ENCODE data around the gene STRIP2.
"Not testable (repeated sequence)": the region's sequence is repeated elsewhere in the genome, so short reads cannot be mapped to it uniquely, and the experiment has no call there.

Gene STRIP2, protein sequence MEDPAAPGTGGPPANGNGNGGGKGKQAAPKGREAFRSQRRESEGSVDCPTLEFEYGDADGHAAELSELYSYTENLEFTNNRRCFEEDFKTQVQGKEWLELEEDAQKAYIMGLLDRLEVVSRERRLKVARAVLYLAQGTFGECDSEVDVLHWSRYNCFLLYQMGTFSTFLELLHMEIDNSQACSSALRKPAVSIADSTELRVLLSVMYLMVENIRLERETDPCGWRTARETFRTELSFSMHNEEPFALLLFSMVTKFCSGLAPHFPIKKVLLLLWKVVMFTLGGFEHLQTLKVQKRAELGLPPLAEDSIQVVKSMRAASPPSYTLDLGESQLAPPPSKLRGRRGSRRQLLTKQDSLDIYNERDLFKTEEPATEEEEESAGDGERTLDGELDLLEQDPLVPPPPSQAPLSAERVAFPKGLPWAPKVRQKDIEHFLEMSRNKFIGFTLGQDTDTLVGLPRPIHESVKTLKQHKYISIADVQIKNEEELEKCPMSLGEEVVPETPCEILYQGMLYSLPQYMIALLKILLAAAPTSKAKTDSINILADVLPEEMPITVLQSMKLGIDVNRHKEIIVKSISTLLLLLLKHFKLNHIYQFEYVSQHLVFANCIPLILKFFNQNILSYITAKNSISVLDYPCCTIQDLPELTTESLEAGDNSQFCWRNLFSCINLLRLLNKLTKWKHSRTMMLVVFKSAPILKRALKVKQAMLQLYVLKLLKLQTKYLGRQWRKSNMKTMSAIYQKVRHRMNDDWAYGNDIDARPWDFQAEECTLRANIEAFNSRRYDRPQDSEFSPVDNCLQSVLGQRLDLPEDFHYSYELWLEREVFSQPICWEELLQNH
- total RNA-seq, result 2.6 to 16.6 (median 9.0) reads per million in 18 experiments

DNA sequence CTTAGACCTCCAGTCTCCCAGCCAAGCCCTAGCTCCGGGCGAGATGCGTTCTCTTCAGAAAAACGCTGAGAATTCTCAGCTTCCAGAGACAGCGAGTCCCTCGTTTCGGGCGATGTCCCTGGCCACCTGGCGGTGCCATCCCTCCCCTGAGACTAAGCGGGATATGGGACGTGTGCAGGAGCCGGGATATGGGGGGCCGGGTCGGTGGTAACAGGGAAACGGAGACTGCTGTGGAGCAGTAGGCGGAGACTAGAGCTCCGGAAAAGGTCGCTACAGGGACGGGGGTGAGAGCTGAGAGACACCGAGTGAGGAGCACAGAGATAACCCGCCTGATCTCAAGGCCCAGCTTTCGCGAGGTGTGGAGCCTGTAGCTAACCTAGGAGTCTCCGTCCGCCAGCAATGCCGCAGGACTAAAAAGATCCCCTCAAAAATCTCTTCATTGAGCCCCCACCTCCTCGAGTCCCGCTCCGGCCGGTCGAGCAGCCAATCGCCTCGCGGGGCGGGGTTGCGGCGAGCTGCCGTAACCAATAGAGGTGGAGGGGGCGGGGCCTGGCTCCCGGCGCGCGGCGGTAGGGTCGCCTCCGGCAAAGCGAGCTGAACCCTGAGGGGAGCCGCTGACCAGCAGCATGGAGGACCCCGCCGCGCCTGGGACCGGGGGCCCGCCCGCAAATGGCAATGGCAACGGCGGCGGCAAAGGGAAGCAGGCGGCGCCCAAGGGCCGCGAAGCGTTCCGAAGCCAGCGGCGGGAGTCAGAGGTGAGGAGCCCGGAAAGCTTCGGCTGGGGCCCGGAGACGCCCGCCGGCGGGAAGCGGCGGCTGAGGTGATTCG, at the start of gene STRIP2:
STRIP2 (plus strand) TSS at position 586 of the 828 bp plus-strand sequence; CDS start at position 627, 41 bp downstream.
- peak; percentile 67 to 79 for DNase-seq

- no peak for DNase-seq
Observed at GRCh38 chr7:129385116-129385515, 49.1 kb upstream of the STRIP2 start.

- DNase-seq, result no peak
Observed at GRCh38 chr7:129385598-129385997, 48.6 kb upstream of the STRIP2 start.

- DNase-seq, result no peak
Observed at GRCh38 chr7:129386506-129386905, 47.7 kb upstream of the STRIP2 start.

GRCh38 chr7:129387537-129387936, 46.7 kb upstream of the STRIP2 start:
- DNase-seq, result no peak

- no peak for DNase-seq
Observed at GRCh38 chr7:129388333-129389098, 45.7 kb upstream of the STRIP2 start.

DNA sequence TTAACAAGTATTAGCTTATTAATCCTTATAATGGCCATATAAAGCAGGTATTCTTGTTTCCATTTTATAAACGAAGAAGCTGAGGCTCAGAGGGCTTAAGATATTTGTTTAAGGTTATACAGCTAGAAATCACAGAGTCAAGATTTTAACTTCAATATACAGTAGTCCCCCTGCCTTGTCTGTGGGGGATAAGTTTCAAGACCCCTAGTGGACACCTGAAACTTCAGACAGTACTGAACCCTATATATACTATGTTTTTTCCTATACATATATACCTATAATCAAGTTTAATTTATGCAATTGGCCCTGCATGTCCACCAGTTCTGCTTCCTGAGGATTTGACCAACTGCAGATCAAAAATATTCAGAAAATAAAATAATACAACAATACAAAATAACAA, 44.4 kb upstream of the STRIP2 start:
- no peak for DNase-seq

DNA sequence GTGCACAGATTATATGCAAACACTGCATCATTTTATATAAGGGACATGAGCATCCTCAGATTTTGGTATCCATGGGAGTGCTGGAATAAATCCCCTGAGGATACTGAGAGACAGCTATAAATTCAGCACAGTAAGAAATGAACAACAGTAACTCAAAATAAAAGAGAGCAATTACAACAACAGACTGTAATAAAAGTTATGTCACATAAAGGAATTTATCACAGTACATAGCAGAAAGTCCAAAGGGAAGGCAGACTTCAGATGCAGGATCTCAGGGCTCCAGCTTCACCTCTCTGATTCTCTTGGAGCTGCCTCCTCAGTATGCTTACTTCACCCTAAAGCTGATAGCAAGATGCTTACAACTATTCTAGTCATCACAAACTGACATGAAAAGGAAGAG, 43.9 kb upstream of the STRIP2 start:
- no peak for DNase-seq

DNA sequence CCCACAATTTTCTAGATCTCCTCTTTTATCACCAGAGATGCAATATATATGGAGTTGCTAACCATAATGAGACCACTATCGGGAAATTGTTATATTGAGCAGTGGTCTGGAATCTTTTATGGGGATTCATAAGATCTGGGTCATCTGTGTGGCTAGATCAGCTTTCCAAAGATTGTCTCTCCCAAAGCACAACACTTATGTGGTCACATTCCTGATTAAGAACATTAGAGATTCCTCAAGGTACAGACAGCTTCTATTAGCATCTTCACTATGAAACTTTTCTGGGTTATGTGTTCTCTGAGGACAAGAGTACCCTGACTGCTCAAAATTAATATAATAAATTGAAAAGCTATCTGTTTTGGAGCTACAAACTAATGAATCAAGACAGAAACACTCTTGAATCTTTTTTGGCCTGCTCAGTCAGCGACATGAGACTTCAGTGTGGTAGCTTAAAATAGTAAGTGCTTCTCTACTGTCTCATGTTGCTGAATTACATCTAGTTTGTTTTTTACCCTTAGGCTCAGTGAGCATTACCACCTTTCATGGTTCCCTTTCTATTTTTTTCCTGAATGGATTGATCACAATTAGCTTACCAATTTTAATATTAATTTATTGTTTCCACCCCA, 42.6 kb upstream of the STRIP2 start:
- DNase-seq, result no peak

DNA sequence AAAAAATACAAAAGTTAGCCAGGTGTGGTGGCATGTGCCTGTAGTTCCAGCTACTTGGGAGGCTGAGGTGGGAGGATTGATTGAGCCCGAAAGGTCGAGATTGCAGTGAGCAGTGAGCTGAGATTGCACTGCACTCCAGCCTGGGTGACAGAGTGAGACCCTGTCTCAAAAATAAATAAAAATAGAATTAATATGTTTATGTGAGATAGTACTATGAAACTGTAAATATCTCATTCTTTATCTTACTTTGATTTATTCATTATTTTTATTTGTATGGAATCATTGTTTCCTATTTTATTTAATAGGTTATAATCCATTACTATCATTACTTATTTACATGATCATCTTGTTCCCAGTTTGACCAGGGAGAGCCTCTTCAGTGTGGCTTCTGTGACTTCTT, 41.0 kb upstream of the STRIP2 start:
- DNase-seq, result no peak

GRCh38 chr7:129394101-129394500, 40.1 kb upstream of the STRIP2 start:
- DNase-seq, result no peak

DNA sequence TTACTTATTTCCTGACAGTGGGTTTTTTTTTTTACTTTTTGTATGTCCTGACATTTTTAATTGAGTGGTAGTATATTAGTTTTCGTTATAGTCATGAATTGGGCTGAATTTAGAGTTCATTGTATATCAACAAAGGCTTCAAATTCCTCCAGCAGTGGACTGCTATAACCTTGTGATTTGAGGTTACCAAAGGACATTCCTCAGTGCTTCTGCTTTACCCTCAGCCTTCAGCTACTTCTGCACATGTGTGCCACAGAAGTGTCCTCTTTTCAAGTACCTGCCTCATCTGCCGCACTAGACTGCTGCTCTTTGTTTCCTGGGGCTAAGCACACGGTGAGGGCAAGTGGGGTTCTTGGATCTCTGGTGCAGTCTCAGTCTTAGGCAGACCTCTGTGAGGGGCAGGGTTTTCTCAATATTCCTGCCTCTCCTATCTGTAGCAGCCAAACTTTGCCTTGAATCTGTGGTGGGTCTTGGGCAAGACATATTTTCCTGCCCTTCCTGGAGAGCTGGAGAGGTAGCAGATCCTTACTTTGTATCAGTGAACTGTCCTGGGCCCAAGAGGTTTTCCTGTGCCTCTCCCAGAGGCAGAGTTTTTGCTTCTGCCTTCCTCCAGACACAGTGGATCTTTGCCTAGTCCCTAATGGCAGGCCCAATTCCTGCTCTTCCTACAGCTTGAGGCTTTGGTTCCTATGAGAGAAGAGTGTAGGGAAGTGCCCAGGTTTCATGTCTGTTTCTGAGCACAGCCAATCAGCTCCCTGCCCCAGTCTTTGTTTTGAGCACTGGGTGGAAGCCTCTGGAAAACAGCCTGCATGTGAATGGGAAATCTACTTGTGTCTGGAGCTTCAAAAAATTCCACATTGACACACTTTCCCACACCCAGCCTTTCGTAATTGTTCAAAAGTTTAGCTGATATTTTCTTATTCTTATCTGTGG, 39.0 kb upstream of the STRIP2 start:
- peak in 1 of 2 donors; percentile 7 for DNase-seq

GRCh38 chr7:129401228-129401966, 32.8 kb upstream of the STRIP2 start:
- peak; percentile 60 to 64 for DNase-seq

GRCh38 chr7:129401967-129402860, 32.0 kb upstream of the STRIP2 start:
- no peak for DNase-seq

DNA sequence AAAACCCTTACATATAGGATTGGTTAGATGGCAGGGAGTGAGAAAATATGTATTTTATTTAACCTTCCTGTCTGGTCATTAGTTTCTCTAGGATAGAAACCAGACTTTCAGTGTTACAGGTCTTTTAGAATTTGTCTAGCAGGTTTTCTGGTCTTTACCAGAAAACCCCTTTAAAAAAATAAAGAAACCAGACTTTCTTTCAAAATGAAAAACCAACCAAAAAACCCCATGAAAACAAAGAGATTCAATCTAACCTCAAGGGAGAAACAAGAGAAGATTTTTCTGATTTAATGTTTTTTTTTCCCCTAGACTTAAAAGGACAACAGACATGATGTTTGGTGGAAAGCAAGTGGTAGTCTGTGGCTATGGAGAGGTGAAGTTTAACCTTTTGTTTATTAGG, 28.7 kb upstream of the STRIP2 start:
- no peak for DNase-seq

DNA sequence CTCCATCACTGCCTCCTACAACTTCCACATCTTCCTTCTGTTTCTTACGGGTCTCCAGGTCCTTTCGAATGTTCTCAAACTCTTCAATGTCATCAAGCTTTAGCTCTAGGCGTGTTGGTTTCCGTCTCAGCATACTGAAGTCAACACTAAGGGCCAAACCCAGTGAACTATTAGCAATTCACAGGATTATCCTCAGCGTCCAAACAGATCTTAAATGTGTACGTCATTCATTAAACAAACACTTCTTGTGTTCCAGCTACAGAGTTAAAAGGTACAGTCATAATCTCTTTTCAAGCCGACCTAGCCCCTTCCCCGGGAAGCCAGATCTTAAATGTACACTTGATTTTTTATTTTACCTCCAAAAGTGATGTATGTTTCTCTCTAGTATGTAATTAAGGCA, 24.0 kb upstream of the STRIP2 start:
- DNase-seq, result not testable (repeated sequence)

DNA sequence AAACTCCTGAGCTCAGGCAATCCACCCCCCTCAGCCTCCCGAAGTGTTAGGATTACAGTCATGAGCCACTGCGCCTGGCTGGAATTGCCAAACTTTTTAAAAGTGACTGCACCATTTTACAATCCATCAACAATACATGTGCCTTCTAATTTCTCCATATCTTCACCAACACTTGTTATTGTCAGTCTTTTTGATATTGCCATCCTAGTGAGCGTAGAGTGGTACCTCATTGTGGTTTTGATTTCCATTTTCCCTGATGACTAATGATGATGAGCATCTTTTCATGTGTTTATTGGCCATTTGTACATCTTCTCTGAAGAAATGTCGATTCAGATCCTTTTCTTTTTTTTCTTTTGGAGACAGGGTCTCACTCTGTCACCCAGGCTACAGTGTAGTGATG, 21.7 kb upstream of the STRIP2 start:
- DNase-seq, result no peak

DNA sequence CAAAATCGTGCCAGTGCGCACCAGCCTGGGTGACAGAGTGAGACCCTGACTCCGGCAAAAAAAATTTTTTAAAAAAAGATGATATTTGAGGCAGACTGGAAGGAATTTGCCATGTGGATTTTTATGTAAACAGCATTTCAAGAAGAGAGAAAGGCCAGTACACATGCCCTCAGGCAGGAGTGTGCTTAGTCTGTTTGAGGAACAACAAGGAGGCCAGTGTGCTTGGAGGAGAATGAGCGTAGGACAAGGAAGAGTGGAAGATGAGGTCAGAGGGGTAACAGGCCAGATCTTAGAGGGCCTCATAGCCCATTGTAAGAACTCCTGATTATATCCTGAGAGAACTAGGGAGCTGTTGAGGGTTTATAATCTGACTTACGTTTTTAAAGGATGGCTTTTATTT, 17.2 kb upstream of the STRIP2 start:
- no peak for DNase-seq

Data from inflammatory macrophage (primary cell).